HG03039 (cell line): ENCODE results near the gene DPP8.
"Not testable (repeated sequence)": the region's sequence is repeated elsewhere in the genome, so short reads cannot be mapped to it uniquely, and the experiment has no call there.

Source experiments
- ATAC-seq: cut with Tn5 transposase; IDR thresholded peaks from one replicate; pipeline ENCODE4 v1.9.1; 2021; ENCODE audit warnings: mild to moderate bottlenecking, moderate library complexity; ENCODE audit not compliant: unreplicated experiment

Gene DPP8

GRCh38 chr15:65405791-65406423 is 111.6 kb downstream of the DPP8 start:
- no peak for ATAC-seq

GRCh38 chr15:65404186-65404872 is 113.2 kb downstream of the DPP8 start:
- ATAC-seq: no peak

- ATAC-seq: no peak
These were observed 114.5 kb downstream of the DPP8 start for GRCh38 chr15:65402961-65403360.

GRCh38 chr15:65401611-65402240 is 115.8 kb downstream of the DPP8 start:
- ATAC-seq: no peak

GRCh38 chr15:65400760-65401610 is 116.5 kb downstream of the DPP8 start:
- ATAC-seq: no peak

- no peak for ATAC-seq
These were observed 117.5 kb downstream of the DPP8 start for GRCh38 chr15:65399997-65400396.

GRCh38 chr15:65399001-65399706 is 118.3 kb downstream of the DPP8 start:
- no peak for ATAC-seq

GRCh38 chr15:65398486-65398885 is 119.0 kb downstream of the DPP8 start:
- ATAC-seq: not testable (repeated sequence)

GRCh38 chr15:65396965-65397317 is 120.5 kb downstream of the DPP8 start:
- no peak for ATAC-seq

GRCh38 chr15:65396283-65396964 is 121.1 kb downstream of the DPP8 start:
- ATAC-seq: no peak

GRCh38 chr15:65395567-65396202 is 121.8 kb downstream of the DPP8 start:
- no peak for ATAC-seq

- no peak for ATAC-seq
These were observed 122.6 kb downstream of the DPP8 start for GRCh38 chr15:65394936-65395335.

GRCh38 chr15:65394280-65394789 is 123.2 kb downstream of the DPP8 start:
- no peak for ATAC-seq

- ATAC-seq: no peak
These were observed 123.9 kb downstream of the DPP8 start for GRCh38 chr15:65393557-65393956.

GRCh38 chr15:65393091-65393490 is 124.4 kb downstream of the DPP8 start:
- no peak for ATAC-seq
